GM06990 (cell line): ENCODE results near the gene SMIM38.

Experiments used
- DNase-seq: peaks from one replicate; pipeline ENCODE4 v3.0.0-alpha.2; 2011; ENCODE audit not compliant: insufficient read length; ENCODE audit errors: extremely low read depth
- H3K27me3 ChIP-seq: replicated peaks from 2 replicates; pipeline ENCODE4 v1.6.0; 2011; ENCODE audit warnings: low read length; ENCODE audit not compliant: control insufficient read depth, insufficient read depth
- H3K36me3 ChIP-seq: 2 replicates; pipeline ENCODE4 v1.5.1; 2011; ENCODE audit warnings: low read length; ENCODE audit not compliant: control insufficient read depth, insufficient read depth
- H3K4me3 ChIP-seq: replicated peaks from 2 replicates; pipeline ENCODE4 v1.5.1; 2011; ENCODE audit warnings: low read depth, mild to moderate bottlenecking, control low read depth, low read length
- TF ChIP-seq, protein P1 (sequence below): IDR thresholded peaks from 2 replicates; pipeline ENCODE4 v1.5.1; 2011; ENCODE audit warnings: low read length, control low read depth, mild to moderate bottlenecking, inconsistent platforms; ENCODE audit not compliant: insufficient read depth, poor library complexity, severe bottlenecking

The SMIM38 gene

DNA sequence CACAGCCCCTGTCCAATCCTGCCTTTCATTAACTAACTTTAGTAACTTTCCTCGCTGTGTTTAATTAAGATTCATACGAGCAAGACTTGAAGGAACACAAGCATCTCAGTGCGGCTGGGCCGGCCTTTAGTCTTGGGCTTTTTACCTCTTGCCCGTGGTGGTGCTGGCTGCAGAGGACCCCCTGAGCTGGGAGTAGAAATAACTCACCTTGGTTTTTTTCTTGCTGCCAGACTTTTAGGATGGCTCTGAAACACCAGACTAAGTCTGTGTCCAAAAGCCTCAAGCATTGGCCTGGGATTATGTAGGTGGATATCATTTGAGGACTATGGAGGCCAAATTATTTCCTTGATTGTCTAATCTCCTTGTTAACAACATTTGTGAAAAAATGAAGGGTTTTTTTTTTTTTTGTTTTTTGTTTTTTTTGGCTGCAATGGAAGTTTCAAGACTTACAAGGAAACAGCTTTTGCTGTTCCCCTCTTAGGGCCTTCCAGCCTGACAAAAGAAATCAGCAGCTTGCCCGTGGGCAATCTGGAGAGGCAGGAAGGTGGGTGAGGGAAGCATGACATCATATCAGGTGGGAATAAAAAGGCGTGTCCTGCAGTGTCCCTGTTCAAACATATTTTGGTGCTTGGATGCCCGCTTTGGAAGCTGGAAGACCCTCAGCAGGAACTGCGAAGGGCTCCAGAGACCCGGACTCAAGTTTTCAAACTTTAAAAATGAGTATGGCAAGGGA is 44.0 kb downstream of the SMIM38 start:
- DNase-seq, result no peak
- TF ChIP-seq, protein P1, sequence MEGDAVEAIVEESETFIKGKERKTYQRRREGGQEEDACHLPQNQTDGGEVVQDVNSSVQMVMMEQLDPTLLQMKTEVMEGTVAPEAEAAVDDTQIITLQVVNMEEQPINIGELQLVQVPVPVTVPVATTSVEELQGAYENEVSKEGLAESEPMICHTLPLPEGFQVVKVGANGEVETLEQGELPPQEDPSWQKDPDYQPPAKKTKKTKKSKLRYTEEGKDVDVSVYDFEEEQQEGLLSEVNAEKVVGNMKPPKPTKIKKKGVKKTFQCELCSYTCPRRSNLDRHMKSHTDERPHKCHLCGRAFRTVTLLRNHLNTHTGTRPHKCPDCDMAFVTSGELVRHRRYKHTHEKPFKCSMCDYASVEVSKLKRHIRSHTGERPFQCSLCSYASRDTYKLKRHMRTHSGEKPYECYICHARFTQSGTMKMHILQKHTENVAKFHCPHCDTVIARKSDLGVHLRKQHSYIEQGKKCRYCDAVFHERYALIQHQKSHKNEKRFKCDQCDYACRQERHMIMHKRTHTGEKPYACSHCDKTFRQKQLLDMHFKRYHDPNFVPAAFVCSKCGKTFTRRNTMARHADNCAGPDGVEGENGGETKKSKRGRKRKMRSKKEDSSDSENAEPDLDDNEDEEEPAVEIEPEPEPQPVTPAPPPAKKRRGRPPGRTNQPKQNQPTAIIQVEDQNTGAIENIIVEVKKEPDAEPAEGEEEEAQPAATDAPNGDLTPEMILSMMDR, result no peak

DNA sequence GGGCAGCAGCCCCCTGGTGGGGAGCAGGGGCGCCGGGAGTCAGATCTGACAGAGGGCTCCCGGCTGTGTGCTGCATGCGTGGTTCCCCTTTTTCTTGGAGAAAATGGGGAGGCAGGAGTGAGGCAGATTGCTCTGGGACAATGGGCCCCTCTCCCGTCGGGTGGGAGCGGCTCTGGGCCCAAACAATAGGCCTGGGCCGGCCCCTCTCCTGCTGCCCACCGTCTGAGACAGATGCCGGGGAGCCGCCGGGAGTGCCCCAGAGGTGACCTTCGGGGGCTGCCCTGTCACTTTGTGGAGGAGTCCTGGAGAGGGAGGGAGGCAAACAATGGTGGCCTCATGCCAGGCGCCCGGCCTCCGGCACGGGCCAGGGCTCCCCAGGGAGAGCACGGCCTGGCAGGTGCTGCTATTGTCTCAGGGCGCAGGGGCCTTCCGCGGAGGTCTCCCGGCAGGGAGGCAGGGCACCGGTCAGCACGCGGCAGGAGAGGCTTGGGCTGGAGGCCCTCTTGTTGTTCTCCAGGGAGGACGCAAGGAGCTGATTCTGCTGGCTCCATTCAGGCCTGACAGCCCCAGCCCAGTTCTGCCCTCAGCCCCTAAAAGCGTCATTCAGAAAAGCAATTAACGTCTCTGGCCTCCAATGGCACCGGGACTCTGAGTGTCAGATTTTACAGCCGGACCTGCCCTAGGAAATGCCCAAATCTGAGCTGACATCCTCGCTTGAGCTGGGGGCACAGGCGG is 44.8 kb downstream of the SMIM38 start:
- TF ChIP-seq, protein P1, result no peak
- no peak for DNase-seq
- Histone ChIP-seq H3K4me3 (no peak overlapping the region), H3K36me3 (no peaks in the 10 kb centered on the region), H3K27me3 (no peaks in the 10 kb centered on the region)

More for the DNA sequence above, 44.0 kb downstream of the SMIM38 start:
- Histone ChIP-seq H3K4me3 (no peak overlapping the region), H3K27me3 (no peaks in the 10 kb centered on the region), H3K36me3 (no peaks in the 10 kb centered on the region)

DNA sequence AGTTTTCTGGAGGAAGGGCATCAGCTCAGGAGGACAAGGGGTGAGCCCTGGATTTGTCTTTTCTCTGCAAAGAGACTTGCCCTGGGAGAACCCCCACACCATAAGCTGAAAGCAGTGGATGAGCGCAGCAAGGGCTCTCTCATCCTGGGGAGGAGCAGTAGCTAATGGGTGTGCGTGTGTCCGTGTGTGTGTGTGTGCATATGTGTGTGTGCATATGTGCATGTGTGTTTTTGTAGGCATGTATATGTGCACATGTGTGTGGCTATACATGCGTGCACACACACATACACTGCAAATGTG is 45.3 kb downstream of the SMIM38 start:
- TF ChIP-seq, protein P1, result no peak
- no peaks in the 10 kb centered on the region for H3K27me3 ChIP-seq

DNA sequence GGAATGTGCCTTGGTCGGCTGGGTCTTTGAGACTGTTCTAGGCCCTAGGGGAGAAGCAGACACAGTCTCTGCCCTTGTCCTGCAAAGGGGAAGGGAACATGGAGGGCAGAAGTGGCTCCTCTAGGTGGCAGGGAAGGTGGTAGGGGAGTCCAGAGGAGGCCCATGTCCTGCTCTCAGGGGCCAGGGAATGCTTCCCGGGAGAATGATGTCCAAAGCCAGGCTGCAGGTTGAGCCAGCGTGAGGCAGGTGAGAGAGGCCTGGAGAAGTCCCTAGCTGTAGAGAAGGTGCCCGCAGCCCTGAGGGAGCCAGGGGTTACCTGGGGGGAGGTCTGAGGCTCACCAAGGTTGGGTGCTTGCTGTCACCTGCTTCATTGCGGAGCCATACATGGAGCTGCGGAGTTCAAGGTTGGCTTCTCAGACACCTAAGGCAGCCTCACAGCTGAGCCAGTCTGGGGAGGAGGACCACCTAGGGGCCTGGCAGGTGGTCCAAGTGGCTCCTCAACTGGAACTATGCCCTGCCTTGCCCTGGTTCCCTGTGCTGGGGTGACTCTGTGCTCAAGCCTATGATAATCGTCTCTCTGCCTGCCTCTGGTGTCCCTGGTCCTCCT is 46.1 kb downstream of the SMIM38 start:
- Histone ChIP-seq H3K36me3 (no peaks in the 10 kb centered on the region), H3K27me3 (no peaks in the 10 kb centered on the region), H3K4me3 (no peak overlapping the region)
- no peak for DNase-seq
- TF ChIP-seq, protein P1, result no peak

More for the DNA sequence above, 45.3 kb downstream of the SMIM38 start:
- no peak overlapping the region for H3K4me3 ChIP-seq
- no peak for DNase-seq
- H3K36me3 ChIP-seq, result no peaks in the 10 kb centered on the region

DNA sequence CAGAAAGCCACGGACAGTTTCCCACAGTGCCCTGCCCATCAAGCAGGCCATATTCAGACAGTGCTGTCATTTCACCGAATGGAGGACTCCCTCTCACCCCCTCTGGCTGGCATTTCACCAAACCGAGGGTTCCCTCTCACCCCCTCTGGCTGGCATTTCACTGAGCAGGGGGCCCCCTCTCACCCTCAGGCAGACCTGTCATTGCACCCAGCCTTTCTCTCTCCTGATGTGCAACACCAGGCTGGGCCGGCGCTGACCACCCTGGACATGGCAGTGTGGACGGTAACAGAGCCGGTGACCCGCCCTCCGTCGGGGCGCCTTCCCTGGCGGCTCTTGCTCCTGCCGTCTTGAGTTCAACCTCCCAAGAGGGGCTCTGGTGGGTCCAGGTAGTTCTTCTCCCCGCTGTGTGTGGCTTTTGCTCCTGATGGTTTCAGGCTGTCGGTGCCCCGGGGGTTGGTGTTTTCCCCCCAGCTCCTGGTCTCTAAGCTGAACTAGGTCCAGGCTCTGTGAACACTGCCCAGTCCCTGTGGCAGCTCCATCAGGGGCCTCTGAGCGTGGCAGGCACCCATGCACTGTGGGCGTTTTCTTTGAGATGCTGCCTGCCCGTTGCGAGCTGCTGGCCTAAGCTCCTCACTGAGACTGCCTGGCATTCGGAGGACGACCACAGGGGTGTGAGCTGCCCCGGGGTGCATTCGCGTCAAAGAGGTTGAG is 46.9 kb downstream of the SMIM38 start:
- TF ChIP-seq, protein P1, result no peak
- H3K4me3 ChIP-seq, result no peak overlapping the region
- DNase-seq, result no peak
- H3K36me3 ChIP-seq, result no peaks in the 10 kb centered on the region
- H3K27me3 ChIP-seq, result no peaks in the 10 kb centered on the region
